Calu3 (cell line): ENCODE results near the gene C1orf198. TPM values are rescaled to one million over a fixed set of nuclear protein-coding genes. Genes with fewer than 3 reads are reported as not detected.

Experiments
- BruUV-seq: library from RNA; stranded (reverse); fragments of 400-500 nt; replicated peaks from 2 replicates; lab custom pipeline; 2021; lab: Mats Ljungman, UMichigan
- CTCF ChIA-PET: fragments of 300-600 bp; sonication (Branson Sonifier 250); formaldehyde crosslinking; loops from one replicate; lab custom pipeline; 2022; ENCODE audit warnings: antibody characterized with exemption; lab: Charles Lee
- DNase-seq: peaks from one replicate; pipeline ENCODE4 v3.0.0; 2022
- H3K27ac Mint-ChIP-seq: one replicate; pipeline ENCODE4 v1.8.0; 2022; ENCODE audit warnings: mixed read lengths; ENCODE audit not compliant: unreplicated experiment
- H3K27me3 Mint-ChIP-seq: one replicate; pipeline ENCODE4 v1.8.0; 2022; ENCODE audit warnings: mixed read lengths; ENCODE audit not compliant: unreplicated experiment
- H3K36me3 Mint-ChIP-seq: one replicate; pipeline ENCODE4 v1.8.0; 2022; ENCODE audit warnings: mild to moderate bottlenecking, moderate library complexity, mixed read lengths; ENCODE audit not compliant: insufficient read depth, unreplicated experiment
- H3K4me1 Mint-ChIP-seq: one replicate; pipeline ENCODE4 v1.8.0; 2022; ENCODE audit warnings: mild to moderate bottlenecking, low read depth, mixed read lengths; ENCODE audit not compliant: unreplicated experiment
- H3K4me3 Mint-ChIP-seq: one replicate; pipeline ENCODE4 v1.8.0; 2022; ENCODE audit warnings: mild to moderate bottlenecking, low read depth, moderate library complexity, mixed read lengths; ENCODE audit not compliant: unreplicated experiment
- H3K9me3 Mint-ChIP-seq: one replicate; pipeline ENCODE4 v1.8.0; 2022; ENCODE audit warnings: low read depth, mixed read lengths; ENCODE audit not compliant: unreplicated experiment
- CTCF ChIP-seq: fragments of 200-600 bp; IDR thresholded peaks from one replicate; pipeline ENCODE4 v1.8.0; 2022; ENCODE audit warnings: antibody characterized with exemption; ENCODE audit not compliant: unreplicated experiment
- intact Hi-C: fragments of 100-400 bp; cut with micrococcal nuclease; formaldehyde crosslinking; loops from one replicate; pipeline ENCODE4 v1.10.0; 2022; ENCODE audit not compliant: unreplicated experiment
- total RNA-seq: library from RNA; stranded (reverse); gene quantifications from 2 replicates; pipeline ENCODE4 v1.2.3, GENCODE V29; 2022

The C1orf198 gene
- total RNA-seq, 1 experiment from 2014 or later, result 80.4 TPM

GRCh38 chr1:230816018-230816417 is 52.3 kb downstream of the C1orf198 start:
- Mint-ChIP-seq H3K4me3 (no peak overlapping the region), H3K36me3 (no peaks in the 10 kb centered on the region), H3K27me3 (no peaks in the 10 kb centered on the region), H3K4me1 (peaks cover 4% of the 10 kb centered on the region), H3K9me3 (peaks cover 8% of the 10 kb centered on the region), H3K27ac (no peak overlapping the region)
- BruUV-seq, result no TSS peak
- intact Hi-C loops, result no loop called here
- no peak for DNase-seq
- TF ChIP-seq CTCF, result no peak
- CTCF ChIA-PET, result interaction anchor here (0.6 to 1.2 kb wide), 2 partner anchors 9 to 51 kb away, joined by 3 read pairs; no protein-coding TSS in a partner anchor

- H3K36me3 Mint-ChIP-seq, result no peaks in the 10 kb centered on the region
- intact Hi-C loops, result no loop called here
- H3K27ac Mint-ChIP-seq, result no peak overlapping the region
- BruUV-seq, result no TSS peak
- H3K4me3 Mint-ChIP-seq, result no peak overlapping the region
- TF ChIP-seq CTCF, result no peak
- peaks cover 8% of the 10 kb centered on the region for H3K9me3 Mint-ChIP-seq
- CTCF ChIA-PET, result interaction anchor here (1.2 kb wide), 1 partner anchor 10 kb away, joined by 3 read pairs; no protein-coding TSS in a partner anchor
- H3K4me1 Mint-ChIP-seq, result no peaks in the 10 kb centered on the region
- DNase-seq, result no peak
- H3K27me3 Mint-ChIP-seq, result no peaks in the 10 kb centered on the region
Observed at GRCh38 chr1:230814949-230815692, 53.2 kb downstream of the C1orf198 start.

GRCh38 chr1:230812568-230812967 is 55.8 kb downstream of the C1orf198 start:
- no peak for TF ChIP-seq CTCF
- Mint-ChIP-seq H3K9me3 (peaks cover 8% of the 10 kb centered on the region), H3K4me1 (no peaks in the 10 kb centered on the region), H3K4me3 (no peak overlapping the region), H3K27me3 (no peaks in the 10 kb centered on the region), H3K27ac (no peak overlapping the region), H3K36me3 (no peaks in the 10 kb centered on the region)
- DNase-seq, result no peak
- intact Hi-C loops, result no loop called here
- CTCF ChIA-PET, result no interaction called here
- BruUV-seq, result no TSS peak

GRCh38 chr1:230809256-230809990 is 58.9 kb downstream of the C1orf198 start:
- CTCF ChIA-PET, result interaction anchor here (0.6 to 1.9 kb wide), 2 partner anchors 8 to 10 kb away, joined by 3 to 4 read pairs; no protein-coding TSS in a partner anchor
- no peak for DNase-seq
- no peaks in the 10 kb centered on the region for H3K4me1 Mint-ChIP-seq

More at GRCh38 chr1:230809256-230809990, 58.9 kb downstream of the C1orf198 start:
- Mint-ChIP-seq H3K36me3 (no peaks in the 10 kb centered on the region), H3K9me3 (peaks cover 11% of the 10 kb centered on the region), H3K27me3 (no peaks in the 10 kb centered on the region), H3K27ac (no peak overlapping the region), H3K4me3 (no peak overlapping the region)
- intact Hi-C loops, result no loop called here
- TF ChIP-seq CTCF, result no peak
- BruUV-seq, result no TSS peak
